CD8-positive, alpha-beta memory T cell (primary cell): Measurements from ENCODE around the gene HSPA14. TPM values are rescaled to one million over a fixed set of nuclear protein-coding genes. Genes with fewer than 3 reads are reported as not detected.

Experiments used
- CTCF ChIA-PET: fragments of 350-600 bp; sonication (Branson Sonifier 250); formaldehyde crosslinking; loops from one replicate; lab custom pipeline; 2021; ENCODE audit warnings: antibody characterized with exemption; lab: Charles Lee
- POLR2A ChIA-PET: fragments of 350-600 bp; sonication (Branson Sonifier 250); formaldehyde crosslinking; loops from one replicate; lab custom pipeline; 2021; ENCODE audit warnings: antibody characterized with exemption; lab: Charles Lee
- DNase-seq, 5 donors: peaks; one replicate each; pipeline versions ENCODE4 v3.0.0 to v3.0.0-alpha.2; 2020 to 2022; ENCODE audit warnings: mixed read lengths in 1 of 5
- H3K27ac ChIP-seq: one replicate; pipeline ENCODE4 v1.7.0; 2013; ENCODE audit warnings: low read depth, mild to moderate bottlenecking, low read length, moderate library complexity
- H3K27me3 ChIP-seq: 2 replicates; pipeline ENCODE4 v1.7.0; 2013; ENCODE audit warnings: low read length, mild to moderate bottlenecking; ENCODE audit not compliant: insufficient read depth, poor library complexity, severe bottlenecking
- H3K36me3 ChIP-seq: 2 replicates; pipeline ENCODE4 v1.7.0; 2013; ENCODE audit warnings: mild to moderate bottlenecking, low read length, moderate library complexity; ENCODE audit not compliant: insufficient read depth
- H3K4me1 ChIP-seq: 2 replicates; pipeline ENCODE4 v1.7.0; 2013; ENCODE audit warnings: mild to moderate bottlenecking, low read length, moderate library complexity; ENCODE audit not compliant: insufficient read depth
- H3K4me3 ChIP-seq: 2 replicates; pipeline ENCODE4 v1.7.0; 2013; ENCODE audit warnings: mild to moderate bottlenecking, low read length
- H3K9me3 ChIP-seq: 2 replicates; pipeline ENCODE4 v1.7.0; 2013; ENCODE audit warnings: mild to moderate bottlenecking, low read length
- H3K27ac Mint-ChIP-seq, 8 donors: one replicate each; pipeline ENCODE4 v1.8.0; 2020 to 2021; ENCODE audit warnings: mixed read lengths in 8 of 8, mild to moderate bottlenecking in 6 of 8, inconsistent platforms in 3 of 8, moderate library complexity in 3 of 8
- H3K27me3 Mint-ChIP-seq, 2 donors: one replicate each; pipeline ENCODE4 v1.8.0; 2020 to 2021; ENCODE audit warnings: mixed read lengths in 2 of 2, mild to moderate bottlenecking in 1 of 2, moderate library complexity in 1 of 2
- H3K36me3 Mint-ChIP-seq, 3 donors: one replicate each; pipeline ENCODE4 v1.8.0; 2020 to 2021; ENCODE audit warnings: mixed read lengths in 3 of 3, inconsistent platforms in 1 of 3, mild to moderate bottlenecking in 1 of 3
- H3K4me1 Mint-ChIP-seq, 3 donors: one replicate each; pipeline ENCODE4 v1.8.0; 2020 to 2021; ENCODE audit warnings: mixed read lengths in 3 of 3, inconsistent platforms in 1 of 3, mild to moderate bottlenecking in 1 of 3
- H3K4me3 Mint-ChIP-seq, 7 donors: one replicate each; pipeline ENCODE4 v1.8.0; 2020 to 2021; ENCODE audit warnings: mixed read lengths in 7 of 7, mild to moderate bottlenecking in 6 of 7, moderate library complexity in 4 of 7, inconsistent platforms in 2 of 7
- H3K9me3 Mint-ChIP-seq, 5 donors: one replicate each; pipeline ENCODE4 v1.8.0; 2020 to 2022; ENCODE audit warnings: mixed read lengths in 5 of 5, mild to moderate bottlenecking in 3 of 5, moderate library complexity in 2 of 5, inconsistent platforms in 1 of 5
- polyA plus RNA-seq: library from polyadenylated mRNA; unstranded; fragments of 300-500 nt; fragmentation: Illumina TruSeq; gene quantifications from one replicate; pipeline ENCODE4 v1.2.3, GENCODE V29; 2021
- total RNA-seq, 2 experiments: library from RNA; stranded (reverse); gene quantifications; one replicate each; pipeline ENCODE4 v1.2.3, GENCODE V29; 2021

Gene HSPA14
- total and polyA plus RNA-seq, 3 experiments from 2014 or later: 20.0 to 45.5 (median 43.3) TPM

DNA sequence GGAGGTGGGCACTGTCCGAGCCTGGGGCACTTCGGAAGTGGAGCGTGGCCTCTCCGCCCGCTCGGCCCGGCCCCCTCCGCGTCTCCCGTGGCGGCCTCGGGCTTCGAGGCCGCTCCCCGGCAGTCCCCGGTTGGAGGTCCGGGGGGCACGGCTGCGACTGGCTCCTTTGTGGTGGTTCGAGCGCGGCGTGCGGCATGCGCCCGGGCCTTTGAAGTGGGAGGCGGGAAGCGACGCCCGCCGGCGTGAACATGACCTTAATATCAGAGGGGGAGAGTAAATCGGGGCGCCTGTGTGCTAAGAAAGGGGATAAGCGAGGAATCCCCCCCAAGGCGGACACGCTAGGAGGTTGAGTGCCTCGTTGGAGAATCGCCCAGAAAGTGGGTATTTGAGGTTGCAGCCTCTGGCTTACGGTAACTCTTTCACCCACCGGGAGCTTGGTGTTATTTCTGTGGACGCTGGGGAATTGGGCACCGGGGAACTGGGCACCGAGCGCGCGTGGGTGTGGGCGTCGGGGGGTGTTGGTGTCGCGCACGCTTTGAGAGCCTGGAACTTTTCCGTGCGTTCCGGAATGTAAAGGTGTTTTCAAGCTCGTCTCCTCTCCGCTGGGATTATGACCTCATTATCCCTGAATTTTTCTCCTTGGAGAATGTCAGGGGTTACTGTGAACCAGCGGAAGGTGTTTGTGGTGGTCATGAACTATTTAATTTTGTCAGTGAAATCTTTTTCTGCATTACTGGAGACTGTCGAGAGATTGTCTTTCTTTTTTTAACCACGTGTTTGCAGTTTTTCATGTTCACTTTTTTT, 41.2 kb downstream of the HSPA14 start:
- POLR2A ChIA-PET: interaction anchor here (0.8 to 2.6 kb wide), 5 partner anchors 42 to 336 kb away, joined by 3 to 35 read pairs (median 8); partner anchors contain the start of genes CDNF, DCLRE1C, HSPA14 and MEIG1
- H3K36me3 ChIP-seq: no peaks in the 10 kb centered on the region
- H3K27me3 ChIP-seq: no peaks in the 10 kb centered on the region
- peak overlapping the region; percentile 75 for H3K4me3 ChIP-seq
- H3K36me3 Mint-ChIP-seq: peaks cover 0 to 10% (median 1%) of the 10 kb centered on the region in 3 donors
- peak overlapping the region; percentile 79 for H3K27ac ChIP-seq
- H3K9me3 Mint-ChIP-seq: no peaks in the 10 kb centered on the region
- peaks cover 21% of the 10 kb centered on the region for H3K4me1 ChIP-seq
- peak; percentile 10 to 61 (median 46) for DNase-seq
- CTCF ChIA-PET: interaction anchor here (0.8 to 2.0 kb wide), 5 partner anchors 41 to 683 kb away, joined by 3 to 13 read pairs (median 3); partner anchors contain the start of genes CDNF, HSPA14, MEIG1 and MSANTD7
- H3K27ac Mint-ChIP-seq: peak overlapping the region in 7 of 8 donors; percentile 67 to 98 (median 88)
- peaks cover 32 to 42% (median 33%) of the 10 kb centered on the region in 3 donors for H3K4me1 Mint-ChIP-seq
- no peaks in the 10 kb centered on the region for H3K9me3 ChIP-seq
- peaks cover 0 to 3% of the 10 kb centered on the region in 2 donors for H3K27me3 Mint-ChIP-seq
- H3K4me3 Mint-ChIP-seq: peak overlapping the region; percentile 89 to 93 (median 91)

DNA sequence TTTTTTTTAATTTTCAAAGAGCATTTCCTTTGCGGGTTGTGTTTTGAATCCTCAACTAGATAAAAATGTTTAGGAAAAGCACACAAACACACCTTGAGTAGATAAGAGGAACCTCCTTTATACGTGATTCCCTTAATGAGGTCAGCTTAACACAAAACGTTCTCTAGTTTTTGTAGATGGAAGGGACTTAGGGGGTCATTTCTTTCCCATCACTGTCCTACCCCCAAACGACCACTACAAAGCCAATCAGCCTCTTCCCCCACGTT, 41.8 kb downstream of the HSPA14 start:
- Histone ChIP-seq H3K27ac (no peak overlapping the region), H3K4me3 (peak overlapping the region; percentile 75), H3K4me1 (peaks cover 21% of the 10 kb centered on the region), H3K9me3 (no peaks in the 10 kb centered on the region), H3K27me3 (no peaks in the 10 kb centered on the region), H3K36me3 (no peaks in the 10 kb centered on the region)
- Mint-ChIP-seq H3K27me3 (peaks cover 0 to 3% of the 10 kb centered on the region in 2 donors), H3K4me3 (peak overlapping the region; percentile 89 to 93 (median 91)), H3K9me3 (no peaks in the 10 kb centered on the region), H3K4me1 (peaks cover 32 to 42% (median 33%) of the 10 kb centered on the region in 3 donors), H3K36me3 (peaks cover 0 to 10% (median 1%) of the 10 kb centered on the region in 3 donors), H3K27ac (peak overlapping the region in 7 of 8 donors; percentile 45 to 98 (median 88))
- no peak for DNase-seq
- ChIA-PET CTCF (interaction anchor here (0.8 to 1.2 kb wide), 2 partner anchors 71 to 79 kb away, joined by 3 read pairs; partner anchors contain the start of gene MEIG1), POLR2A (no interaction called here)

DNA sequence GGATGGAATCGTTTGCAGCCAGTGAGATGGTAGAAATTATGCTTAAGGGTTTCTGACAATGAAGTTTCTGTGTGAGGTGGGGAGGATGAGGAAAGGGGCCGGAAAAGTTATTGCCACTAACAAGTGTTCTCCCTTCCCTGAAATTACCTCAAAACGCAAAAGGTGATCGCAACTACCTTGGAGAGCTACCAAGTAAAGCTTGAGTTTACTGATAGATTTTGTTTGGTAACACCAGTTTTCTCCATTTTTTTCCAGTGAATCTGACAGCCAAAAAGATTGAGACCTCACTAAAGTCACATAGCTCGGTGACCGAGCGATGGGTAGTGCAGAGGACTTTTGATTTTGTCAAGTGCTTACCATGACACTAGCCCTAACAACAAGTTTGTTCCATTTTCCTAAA, 42.1 kb downstream of the HSPA14 start:
- Histone ChIP-seq H3K36me3 (no peaks in the 10 kb centered on the region), H3K9me3 (no peaks in the 10 kb centered on the region), H3K27me3 (no peaks in the 10 kb centered on the region), H3K27ac (no peak overlapping the region), H3K4me1 (peaks cover 21% of the 10 kb centered on the region), H3K4me3 (no peak overlapping the region)
- Mint-ChIP-seq H3K27ac (peak overlapping the region in 7 of 8 donors; percentile 45 to 98 (median 88)), H3K9me3 (no peaks in the 10 kb centered on the region), H3K36me3 (peaks cover 0 to 10% (median 1%) of the 10 kb centered on the region in 3 donors), H3K27me3 (peaks cover 0 to 3% of the 10 kb centered on the region in 2 donors), H3K4me3 (peak overlapping the region; percentile 89 to 93 (median 91)), H3K4me1 (peaks cover 32 to 42% (median 33%) of the 10 kb centered on the region in 3 donors)
- POLR2A ChIA-PET: no interaction called here
- CTCF ChIA-PET: no interaction called here
- peak in 1 of 5 donors; percentile 7 for DNase-seq

DNA sequence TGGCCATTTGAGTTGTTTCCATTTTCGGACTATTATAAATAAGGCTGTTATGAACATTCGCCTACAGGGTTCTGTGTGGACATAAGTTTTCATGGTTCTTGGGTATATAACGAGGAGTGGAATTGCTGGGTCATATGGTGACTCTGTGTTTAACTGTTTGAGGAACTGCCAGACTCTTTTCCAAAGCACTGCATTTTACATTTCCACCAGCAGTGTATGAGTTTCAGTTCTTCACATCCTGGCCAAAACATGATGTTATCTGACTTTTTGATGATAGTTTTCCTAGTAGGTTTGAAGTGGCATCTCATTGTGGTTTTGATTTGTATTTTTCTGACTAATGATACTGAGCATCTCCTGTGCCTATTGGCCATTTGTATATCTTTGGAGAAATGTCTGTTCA, 46.0 kb downstream of the HSPA14 start:
- POLR2A ChIA-PET: interaction anchor here (0.6 kb wide), 1 partner anchor 303 kb away, joined by 4 read pairs; no protein-coding TSS in a partner anchor

DNA sequence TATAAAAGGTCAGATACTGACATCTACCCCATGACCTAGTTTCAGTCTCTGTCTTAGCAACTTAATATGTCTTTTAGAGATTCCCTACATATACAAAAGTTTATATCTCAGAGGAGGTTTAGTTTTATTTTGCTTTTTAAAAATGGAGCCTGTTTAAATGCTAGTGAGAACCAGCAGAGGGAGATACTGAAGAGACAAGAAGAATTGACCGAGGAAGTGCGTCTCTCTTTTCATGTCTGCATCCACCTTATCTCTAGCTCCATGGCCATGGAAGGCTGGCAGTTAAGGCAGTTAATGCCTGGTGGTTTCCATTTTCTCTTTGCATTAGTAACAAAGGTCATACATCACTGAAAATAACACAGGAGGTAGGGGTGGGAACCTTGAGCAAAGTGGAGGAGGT, 51.2 kb downstream of the HSPA14 start:
- H3K27me3 Mint-ChIP-seq: no peaks in the 10 kb centered on the region
- ChIA-PET CTCF (interaction anchor here (0.9 to 1.2 kb wide), 2 partner anchors 216 to 380 kb away, joined by 3 read pairs; no protein-coding TSS in a partner anchor), POLR2A (no interaction called here)
- Histone ChIP-seq H3K36me3 (no peaks in the 10 kb centered on the region), H3K27me3 (no peaks in the 10 kb centered on the region), H3K4me3 (no peak overlapping the region), H3K9me3 (no peaks in the 10 kb centered on the region), H3K27ac (no peak overlapping the region), H3K4me1 (no peaks in the 10 kb centered on the region)
- no peak for DNase-seq
- H3K9me3 Mint-ChIP-seq: no peaks in the 10 kb centered on the region
- peaks cover 0 to 7% (median 5%) of the 10 kb centered on the region in 3 donors for H3K4me1 Mint-ChIP-seq
- peak overlapping the region in 2 of 8 donors; percentile 6 to 7 for H3K27ac Mint-ChIP-seq
- no peak overlapping the region for H3K4me3 Mint-ChIP-seq
- H3K36me3 Mint-ChIP-seq: peaks cover 0 to 1% (median 0%) of the 10 kb centered on the region in 3 donors

More for the DNA sequence above, 46.0 kb downstream of the HSPA14 start:
- no peak for DNase-seq
- Histone ChIP-seq H3K27ac (no peak overlapping the region), H3K27me3 (no peaks in the 10 kb centered on the region), H3K9me3 (no peaks in the 10 kb centered on the region), H3K4me3 (no peak overlapping the region), H3K4me1 (peaks cover 9% of the 10 kb centered on the region), H3K36me3 (no peaks in the 10 kb centered on the region)
- peaks cover 0 to 3% of the 10 kb centered on the region in 2 donors for H3K27me3 Mint-ChIP-seq
- no peaks in the 10 kb centered on the region for H3K9me3 Mint-ChIP-seq
- no peak overlapping the region for H3K27ac Mint-ChIP-seq
- CTCF ChIA-PET: no interaction called here
- H3K36me3 Mint-ChIP-seq: peaks cover 0 to 5% (median 1%) of the 10 kb centered on the region in 3 donors
- H3K4me1 Mint-ChIP-seq: peaks cover 15 to 19% (median 16%) of the 10 kb centered on the region in 3 donors
- no peak overlapping the region for H3K4me3 Mint-ChIP-seq

DNA sequence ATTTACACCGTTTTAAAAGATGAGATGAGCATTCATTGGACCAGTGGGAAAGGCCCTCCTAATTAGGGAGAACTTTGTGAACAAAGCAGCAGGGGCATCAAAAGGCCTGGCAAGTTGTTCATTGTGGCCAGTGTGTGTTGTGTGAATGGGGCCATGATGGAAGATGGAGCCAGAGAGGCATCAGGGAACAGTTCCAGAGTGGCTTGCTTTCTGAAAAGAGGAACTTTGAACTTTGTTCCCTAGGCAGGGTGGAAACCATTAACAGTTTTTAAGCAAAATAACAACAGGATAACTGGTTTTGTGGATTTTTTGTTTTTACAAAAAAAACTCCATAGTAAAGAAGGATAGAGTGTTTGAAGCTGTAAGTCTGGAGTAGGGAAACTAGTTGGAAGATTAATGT, 53.0 kb downstream of the HSPA14 start:
- Histone ChIP-seq H3K4me3 (no peak overlapping the region), H3K27ac (no peak overlapping the region), H3K36me3 (no peaks in the 10 kb centered on the region), H3K9me3 (no peaks in the 10 kb centered on the region), H3K4me1 (no peaks in the 10 kb centered on the region), H3K27me3 (no peaks in the 10 kb centered on the region)
- POLR2A ChIA-PET: no interaction called here
- Mint-ChIP-seq H3K36me3 (peaks cover 0 to 3% (median 1%) of the 10 kb centered on the region in 3 donors), H3K27me3 (no peaks in the 10 kb centered on the region), H3K4me1 (peaks cover 0 to 7% (median 4%) of the 10 kb centered on the region in 3 donors), H3K27ac (peak overlapping the region in 1 of 8 donors; percentile 53), H3K9me3 (no peaks in the 10 kb centered on the region), H3K4me3 (no peak overlapping the region)
- DNase-seq: no peak
- CTCF ChIA-PET: no interaction called here

DNA sequence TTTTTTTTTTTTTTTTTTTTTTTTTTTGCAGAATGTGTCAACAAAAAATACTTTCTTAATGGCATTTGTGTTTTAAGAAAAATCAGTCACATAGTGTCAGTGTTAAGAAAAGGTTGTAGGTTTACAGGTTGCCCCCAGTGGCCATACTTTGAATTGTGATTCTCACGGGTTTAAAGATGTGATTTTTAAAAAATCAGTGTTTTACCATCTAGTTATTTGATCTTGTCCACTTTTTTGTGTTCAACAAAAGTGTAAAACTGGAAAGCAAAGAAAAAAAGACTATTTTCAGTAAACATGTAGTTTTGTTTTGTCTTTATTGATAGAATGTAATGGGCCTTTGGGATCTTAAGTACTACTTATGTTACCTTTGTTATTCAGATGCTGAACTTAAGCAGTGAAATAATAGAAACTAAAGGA, 66.2 kb downstream of the HSPA14 start:
- H3K4me1 ChIP-seq: no peaks in the 10 kb centered on the region
- H3K36me3 ChIP-seq: peaks cover 13% of the 10 kb centered on the region
- Mint-ChIP-seq H3K4me3 (no peak overlapping the region), H3K9me3 (no peaks in the 10 kb centered on the region), H3K36me3 (peaks cover 13 to 22% (median 19%) of the 10 kb centered on the region in 3 donors), H3K27me3 (no peaks in the 10 kb centered on the region), H3K4me1 (peaks cover 9 to 23% (median 20%) of the 10 kb centered on the region in 3 donors), H3K27ac (peak overlapping the region in 2 of 8 donors; percentile 1 to 13)
- H3K27me3 ChIP-seq: no peaks in the 10 kb centered on the region
- ChIA-PET CTCF (interaction anchor here (1.0 kb wide), 1 partner anchor 66 kb away, joined by 3 read pairs; the partner anchor contains the start of genes CDNF, HSPA14 and MSANTD7), POLR2A (no interaction called here)
- H3K4me3 ChIP-seq: no peak overlapping the region
- no peak overlapping the region for H3K27ac ChIP-seq
- no peaks in the 10 kb centered on the region for H3K9me3 ChIP-seq
- DNase-seq: peak in 2 of 5 donors; percentile 21 to 30

DNA sequence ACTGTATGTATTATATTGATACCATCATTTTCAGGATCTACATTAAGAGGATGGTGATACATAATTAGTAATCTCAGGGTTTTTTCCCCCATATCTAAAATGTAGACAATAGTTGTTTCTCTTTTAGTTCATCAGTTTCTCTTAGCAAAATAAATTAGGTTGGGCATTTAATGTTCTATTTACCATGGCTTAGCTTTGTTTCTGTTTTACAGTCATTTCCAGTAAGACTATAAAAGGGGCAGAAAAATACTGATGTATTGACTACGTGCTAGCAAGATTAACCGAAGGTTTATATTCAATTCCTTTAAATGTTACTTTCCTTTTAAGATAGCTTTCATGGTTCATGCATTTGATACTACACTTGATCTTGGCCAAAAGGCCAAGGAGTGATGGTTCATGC, 66.8 kb downstream of the HSPA14 start:
- ChIA-PET CTCF (no interaction called here), POLR2A (no interaction called here)
- no peak for DNase-seq
- no peaks in the 10 kb centered on the region for H3K27me3 ChIP-seq
- H3K27me3 Mint-ChIP-seq: no peaks in the 10 kb centered on the region
- no peak overlapping the region for H3K27ac ChIP-seq
- H3K4me3 ChIP-seq: no peak overlapping the region
- H3K4me3 Mint-ChIP-seq: no peak overlapping the region
- peak overlapping the region in 1 of 8 donors; percentile 13 for H3K27ac Mint-ChIP-seq
- no peaks in the 10 kb centered on the region for H3K4me1 ChIP-seq
- H3K4me1 Mint-ChIP-seq: peaks cover 9 to 23% (median 20%) of the 10 kb centered on the region in 3 donors
- no peaks in the 10 kb centered on the region for H3K9me3 ChIP-seq
- peaks cover 15 to 25% (median 21%) of the 10 kb centered on the region in 3 donors for H3K36me3 Mint-ChIP-seq
- no peaks in the 10 kb centered on the region for H3K9me3 Mint-ChIP-seq
- H3K36me3 ChIP-seq: peaks cover 14% of the 10 kb centered on the region
